GM15510 (cell line): ENCODE measurements around the gene DOK4.

ENCODE experiments used
- POLR2A ChIP-seq: IDR thresholded peaks from 3 replicates; pipeline ENCODE4 v1.6.1; 2011; ENCODE audit warnings: borderline replicate concordance; ENCODE audit not compliant: insufficient read length; ENCODE audit errors: extremely low read depth

The DOK4 gene

GRCh38 chr16:57478396-57479204, 7.7 kb downstream of the DOK4 start:
- no peak for TF ChIP-seq POLR2A

GRCh38 chr16:57477531-57478202, 8.6 kb downstream of the DOK4 start:
- no peak for TF ChIP-seq POLR2A

DNA sequence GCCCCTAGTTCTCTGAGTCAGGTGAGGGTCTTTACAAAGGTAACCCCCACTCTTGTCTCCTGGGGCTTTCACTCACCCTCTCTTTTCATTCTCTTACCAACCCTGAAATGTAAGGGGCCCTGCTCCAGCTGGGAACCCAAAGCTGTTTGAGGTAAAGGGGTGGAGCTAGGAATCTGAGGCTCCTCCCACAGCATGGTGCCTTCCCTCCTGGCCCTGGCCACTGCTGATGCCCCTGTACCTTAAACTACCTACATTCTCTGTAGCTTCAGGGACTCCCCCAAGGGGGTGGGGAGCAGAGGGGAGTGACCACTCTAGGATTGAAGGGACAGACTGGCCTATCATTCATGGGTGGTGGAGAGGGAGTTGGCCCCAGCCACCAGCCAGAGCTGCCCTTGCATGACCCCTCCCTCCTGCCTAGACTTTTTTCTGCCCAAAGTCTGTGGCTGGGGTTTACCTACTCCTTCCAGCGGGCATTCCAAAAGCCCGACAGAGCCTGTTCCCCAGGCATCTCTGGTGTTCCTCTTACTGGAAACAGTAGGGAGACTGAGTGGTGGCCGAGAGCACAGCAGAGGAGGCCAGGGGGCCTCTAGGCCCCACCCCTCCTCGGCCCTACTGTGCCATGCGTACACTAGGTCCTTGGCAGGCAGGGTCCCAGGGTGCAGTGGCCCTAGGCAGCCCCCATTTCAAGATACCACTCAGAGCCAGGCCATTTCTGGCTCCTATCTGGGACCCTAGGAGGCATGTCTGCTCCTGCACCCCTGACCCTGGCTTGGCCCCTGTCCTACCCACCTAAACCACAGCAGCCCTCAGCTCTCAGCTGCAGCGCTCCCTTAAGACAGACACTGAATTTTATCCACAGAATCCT, 9.5 kb downstream of the DOK4 start:
- TF ChIP-seq POLR2A = no peak

DNA sequence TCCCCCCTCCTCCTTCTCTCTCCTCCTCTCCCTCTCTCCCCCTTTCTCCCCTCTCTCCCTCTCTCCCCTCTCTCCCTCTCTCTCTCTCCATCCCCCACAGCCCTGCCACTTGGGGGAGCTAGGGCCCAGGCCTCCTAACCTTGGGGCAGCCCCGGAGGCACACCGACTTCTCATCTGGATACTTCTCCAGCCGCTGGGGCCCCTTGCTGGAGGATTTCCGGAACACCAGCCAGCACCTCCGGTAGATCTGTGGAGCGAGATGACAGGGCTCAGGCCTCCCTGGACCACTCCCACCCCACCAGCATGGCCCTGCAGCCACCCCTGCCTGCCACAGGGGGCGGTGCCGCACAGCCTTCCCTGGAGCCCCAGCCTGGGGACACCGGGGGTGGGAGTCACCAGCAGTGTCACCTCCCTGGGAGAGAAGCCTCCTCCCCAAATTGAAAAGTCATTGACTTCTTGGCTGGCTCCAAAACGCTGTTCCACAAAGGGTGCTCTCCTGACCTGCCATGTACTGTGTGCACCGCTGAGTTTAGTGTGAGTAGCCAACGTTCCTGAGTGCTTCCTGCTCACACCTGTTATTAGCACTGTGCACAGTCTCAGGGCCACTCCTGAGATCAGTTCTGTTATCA, 10.5 kb downstream of the DOK4 start:
- no peak for TF ChIP-seq POLR2A

DNA sequence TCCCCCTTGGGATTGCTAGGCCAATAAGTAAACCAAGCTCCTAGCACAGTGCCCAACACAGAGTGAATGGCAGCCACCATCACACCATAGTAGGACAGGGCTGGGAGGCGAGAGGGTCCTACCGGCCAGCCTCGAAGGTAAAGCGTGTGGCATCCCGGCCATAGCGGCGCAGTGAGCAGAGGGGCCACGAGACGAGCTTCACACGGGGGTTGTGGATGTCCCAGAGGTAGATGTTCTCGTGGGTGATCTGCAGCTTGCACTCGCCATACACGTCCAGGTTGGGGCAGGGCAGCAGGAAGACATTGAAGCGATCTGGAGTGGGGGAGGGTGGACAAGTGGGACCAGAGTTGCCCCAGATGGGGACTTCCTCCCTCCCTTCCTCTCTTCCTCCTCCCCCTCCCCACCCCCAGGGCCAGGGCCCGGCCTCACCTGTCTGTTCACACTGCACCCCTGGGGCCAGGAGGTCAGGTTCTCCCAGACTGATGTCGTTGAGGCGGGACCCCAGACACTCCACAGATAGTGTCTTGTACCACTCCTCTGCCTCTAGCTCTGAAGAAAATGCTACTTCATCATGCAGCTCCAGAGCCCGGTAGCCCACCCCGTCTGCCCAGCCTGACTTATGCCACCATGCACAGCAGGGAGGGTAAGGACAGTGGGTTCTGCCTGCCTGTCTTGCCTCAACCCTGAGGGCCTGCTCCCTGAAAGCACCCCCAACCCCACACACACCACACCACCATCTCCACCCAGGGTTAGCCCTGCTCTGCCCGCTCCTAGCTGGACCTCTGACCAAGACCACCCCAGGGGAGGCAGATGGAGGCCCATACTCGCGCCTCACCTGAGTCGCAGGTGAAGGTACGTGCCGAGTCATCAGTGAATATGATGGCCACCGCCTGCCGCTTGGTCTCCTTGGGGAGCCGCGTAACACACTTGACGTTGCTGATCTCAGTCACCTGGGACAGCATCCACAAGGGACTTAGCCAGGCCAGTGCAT, 11.3 kb downstream of the DOK4 start:
- no peak for TF ChIP-seq POLR2A

GRCh38 chr16:57473906-57474305, 12.4 kb downstream of the DOK4 start:
- no peak for TF ChIP-seq POLR2A

GRCh38 chr16:57473176-57473840, 13.0 kb downstream of the DOK4 start:
- no peak for TF ChIP-seq POLR2A

DNA sequence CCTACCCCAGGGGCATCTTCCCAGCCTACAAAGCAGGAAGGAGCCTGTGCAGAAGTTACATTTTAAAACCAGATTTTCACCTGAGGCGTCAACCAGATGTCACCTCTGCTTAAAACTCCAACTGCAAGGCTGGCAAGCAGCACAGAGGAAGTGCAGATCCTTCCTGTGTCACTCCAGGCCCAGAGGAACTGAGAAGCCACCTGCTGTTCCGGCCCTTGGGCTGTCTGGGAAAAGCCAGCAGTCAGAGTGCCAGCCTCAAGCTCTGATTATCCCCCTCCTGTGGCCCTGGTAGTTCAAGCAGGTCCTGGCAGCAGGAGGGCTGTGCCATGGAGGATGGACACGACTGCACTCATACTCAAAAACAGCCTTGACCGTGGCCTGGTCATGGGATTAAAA, 13.6 kb downstream of the DOK4 start:
- TF ChIP-seq POLR2A = no peak

DNA sequence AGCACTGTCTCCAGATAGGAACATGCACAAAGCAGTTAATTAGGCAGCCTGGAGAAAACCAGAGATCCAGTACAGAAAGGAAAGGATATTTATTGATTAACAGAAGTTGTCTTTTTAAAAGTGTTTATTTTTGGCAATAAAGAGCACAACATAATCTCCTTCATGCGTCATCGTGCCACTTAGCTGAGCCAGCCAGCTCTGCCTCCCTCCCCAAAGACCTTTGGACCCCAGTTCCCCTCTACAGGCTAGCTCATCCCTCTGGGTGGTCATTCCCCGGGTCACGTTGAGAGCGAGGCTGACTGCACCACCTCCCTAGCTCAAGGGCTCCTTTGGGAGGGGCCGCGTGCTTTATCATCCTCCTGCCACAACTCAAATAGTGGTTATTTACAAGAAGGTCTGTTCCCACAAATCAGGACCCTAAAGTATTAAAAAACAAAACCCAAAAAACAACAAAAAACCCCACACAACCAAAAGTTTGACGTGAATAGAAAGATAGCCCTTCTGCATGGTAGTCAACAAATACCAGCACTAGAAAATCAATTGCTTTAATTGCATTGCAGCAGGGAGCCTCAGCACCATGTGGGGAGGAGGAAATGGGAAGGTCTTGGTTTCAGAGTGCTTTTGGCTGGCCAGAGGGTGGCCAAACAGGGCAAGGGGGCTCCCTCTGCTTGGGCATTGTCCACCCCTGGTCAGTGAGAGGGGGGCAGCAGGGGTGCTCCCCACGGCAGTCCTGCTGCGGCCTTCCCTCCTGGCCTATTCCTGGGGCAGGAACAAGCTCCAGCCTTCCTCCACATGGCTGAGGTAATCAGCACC, 14.2 kb downstream of the DOK4 start:
- TF ChIP-seq POLR2A = no peak

DNA sequence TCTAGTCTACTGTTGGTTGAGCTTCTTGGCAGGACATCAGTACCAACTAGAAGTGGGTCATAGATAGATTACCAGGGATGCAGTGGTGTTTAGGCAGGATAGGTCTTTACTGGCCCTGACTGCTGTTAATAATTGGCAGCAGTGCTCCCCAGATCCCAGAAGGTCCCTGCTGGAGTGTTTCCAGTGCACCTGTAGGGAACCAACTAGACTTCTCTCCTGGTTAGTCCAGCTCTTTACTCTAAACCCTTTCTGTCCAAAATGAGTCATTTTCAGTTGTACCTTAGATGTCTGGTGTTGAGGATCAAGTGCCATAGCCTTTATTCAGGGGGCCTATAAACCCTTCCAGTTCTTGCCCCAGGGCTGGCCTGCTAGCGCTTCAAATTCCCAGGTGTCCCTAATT, 15.1 kb downstream of the DOK4 start:
- TF ChIP-seq POLR2A = no peak

GRCh38 chr16:57470711-57471110, 15.6 kb downstream of the DOK4 start:
- TF ChIP-seq POLR2A = no peak

DNA sequence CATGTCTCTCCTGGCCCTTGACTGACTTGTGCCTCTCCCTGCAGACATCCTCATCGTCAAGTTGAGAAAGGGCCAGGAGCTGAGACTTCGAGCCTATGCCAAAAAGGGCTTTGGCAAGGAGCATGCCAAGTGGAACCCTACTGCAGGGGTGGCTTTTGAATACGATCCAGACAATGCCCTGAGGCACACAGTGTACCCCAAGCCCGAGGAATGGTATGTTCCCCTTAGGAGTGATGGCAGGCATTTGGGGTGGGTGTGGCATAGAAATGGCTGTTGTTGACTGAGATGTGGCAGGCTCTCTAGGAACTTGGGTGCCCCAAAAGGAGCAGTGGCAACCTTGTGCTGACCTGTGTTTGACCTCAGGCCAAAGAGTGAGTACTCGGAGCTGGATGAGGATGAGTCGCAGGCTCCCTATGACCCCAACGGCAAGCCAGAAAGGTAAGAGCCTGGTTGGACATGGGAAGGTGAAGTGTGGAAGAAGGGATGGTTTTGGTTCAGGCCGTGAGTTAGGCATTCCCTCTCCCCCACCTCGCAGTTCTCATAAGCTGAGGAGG, 16.3 kb downstream of the DOK4 start:
- TF ChIP-seq POLR2A = no peak
